Measurements from ENCODE around the gene SLC26A4.

- TF ChIP-seq GATA2 (IDR thresholded peaks at IDR 0.05; ENCODE audit: low read depth, low read length) (no peak), GATA3 (IDR thresholded peaks at IDR 0.05; ENCODE audit: low read depth, low read length) (no peak)
Measured at GRCh38 chr7:107682886-107683285, 22.3 kb downstream of the SLC26A4 start.

Measured in SH-SY5Y (cell line).